GM20000 (cell line): ENCODE data around the gene PKP3.

Source experiments
- DNase-seq: peaks from one replicate; pipeline ENCODE4 v3.0.0; 2012; ENCODE audit warnings: low spot score
- CTCF ChIP-seq: IDR thresholded peaks from 2 replicates; pipeline ENCODE4 v1.5.1; 2012; ENCODE audit warnings: mild to moderate bottlenecking, control low read depth; ENCODE audit errors: extremely low read depth, missing control alignments

PKP3 gene

GRCh38 chr11:437228-437870, 43.3 kb downstream of the PKP3 start:
- no peak for TF ChIP-seq CTCF
- no peak for DNase-seq

GRCh38 chr11:438101-438844, 44.3 kb downstream of the PKP3 start:
- no peak for DNase-seq
- no peak for TF ChIP-seq CTCF

GRCh38 chr11:439315-440064, 45.5 kb downstream of the PKP3 start:
- no peak for TF ChIP-seq CTCF
- DNase-seq, result no peak

GRCh38 chr11:440065-441042, 46.3 kb downstream of the PKP3 start:
- TF ChIP-seq CTCF, result no peak
- DNase-seq, result peak; percentile 59

GRCh38 chr11:441043-441417, 47.0 kb downstream of the PKP3 start:
- TF ChIP-seq CTCF, result no peak
- no peak for DNase-seq

- DNase-seq, result peak; percentile 94
- no peak for TF ChIP-seq CTCF
These were observed 47.6 kb downstream of the PKP3 start, which contains the start of gene ANO9 for GRCh38 chr11:441418-442274. TSS of gene ANO9 (minus strand) at chr11:442011. CDS start at chr11:441926, 85 bp downstream.
